GM10266 (cell line): ENCODE data around the gene C10orf120.

Experiments used
- DNase-seq: peaks from one replicate; pipeline ENCODE4 v3.0.0; 2012; ENCODE audit errors: extremely low spot score
- TF ChIP-seq, protein P1 (sequence below): IDR thresholded peaks from 2 replicates; pipeline ENCODE4 v1.5.1; 2012; ENCODE audit warnings: mild to moderate bottlenecking, low read depth; ENCODE audit not compliant: control insufficient read depth, insufficient read depth; ENCODE audit errors: missing control alignments

Gene C10orf120

DNA sequence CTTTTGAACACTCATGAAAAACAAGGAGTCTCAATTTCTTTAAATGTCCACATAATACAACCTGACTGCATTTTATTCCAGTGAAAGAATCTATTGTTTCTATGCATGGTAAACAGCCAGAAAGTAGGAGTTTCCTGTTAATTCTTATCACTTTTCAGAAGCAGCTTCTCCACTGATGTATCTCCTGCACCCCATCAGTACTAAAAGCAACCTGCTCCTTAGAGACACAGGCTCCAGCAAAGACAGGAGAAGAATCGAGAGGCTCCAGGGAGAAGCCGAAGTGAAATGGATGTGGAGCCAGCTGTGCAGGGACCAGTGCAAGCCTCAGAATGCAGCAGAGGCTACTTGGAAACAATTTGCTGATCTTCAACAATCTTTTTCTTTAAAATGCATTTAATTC is 16.4 kb upstream of the C10orf120 start:
- DNase-seq = no peak
- TF ChIP-seq, protein P1, sequence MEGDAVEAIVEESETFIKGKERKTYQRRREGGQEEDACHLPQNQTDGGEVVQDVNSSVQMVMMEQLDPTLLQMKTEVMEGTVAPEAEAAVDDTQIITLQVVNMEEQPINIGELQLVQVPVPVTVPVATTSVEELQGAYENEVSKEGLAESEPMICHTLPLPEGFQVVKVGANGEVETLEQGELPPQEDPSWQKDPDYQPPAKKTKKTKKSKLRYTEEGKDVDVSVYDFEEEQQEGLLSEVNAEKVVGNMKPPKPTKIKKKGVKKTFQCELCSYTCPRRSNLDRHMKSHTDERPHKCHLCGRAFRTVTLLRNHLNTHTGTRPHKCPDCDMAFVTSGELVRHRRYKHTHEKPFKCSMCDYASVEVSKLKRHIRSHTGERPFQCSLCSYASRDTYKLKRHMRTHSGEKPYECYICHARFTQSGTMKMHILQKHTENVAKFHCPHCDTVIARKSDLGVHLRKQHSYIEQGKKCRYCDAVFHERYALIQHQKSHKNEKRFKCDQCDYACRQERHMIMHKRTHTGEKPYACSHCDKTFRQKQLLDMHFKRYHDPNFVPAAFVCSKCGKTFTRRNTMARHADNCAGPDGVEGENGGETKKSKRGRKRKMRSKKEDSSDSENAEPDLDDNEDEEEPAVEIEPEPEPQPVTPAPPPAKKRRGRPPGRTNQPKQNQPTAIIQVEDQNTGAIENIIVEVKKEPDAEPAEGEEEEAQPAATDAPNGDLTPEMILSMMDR = no peak

DNA sequence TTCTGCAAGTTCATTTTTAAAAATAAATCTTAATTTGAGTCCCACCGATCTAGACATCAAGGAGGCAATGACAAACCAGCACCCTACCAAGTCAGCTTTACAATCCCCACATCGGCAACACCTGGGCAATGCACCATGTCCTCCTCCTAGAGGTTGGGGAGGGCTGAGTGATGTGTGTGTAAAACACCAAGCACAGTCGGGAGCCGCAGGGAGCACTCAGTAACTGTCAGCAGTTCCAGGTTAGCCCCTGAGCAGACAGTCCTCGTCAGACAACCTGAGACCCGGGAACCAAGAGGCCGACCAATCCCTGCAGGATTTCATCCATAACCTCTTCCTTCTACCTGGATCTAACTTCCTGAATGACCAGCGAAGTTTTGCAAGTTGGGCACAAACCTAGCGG is 15.9 kb upstream of the C10orf120 start:
- no peak for DNase-seq
- TF ChIP-seq, protein P1 = no peak

DNA sequence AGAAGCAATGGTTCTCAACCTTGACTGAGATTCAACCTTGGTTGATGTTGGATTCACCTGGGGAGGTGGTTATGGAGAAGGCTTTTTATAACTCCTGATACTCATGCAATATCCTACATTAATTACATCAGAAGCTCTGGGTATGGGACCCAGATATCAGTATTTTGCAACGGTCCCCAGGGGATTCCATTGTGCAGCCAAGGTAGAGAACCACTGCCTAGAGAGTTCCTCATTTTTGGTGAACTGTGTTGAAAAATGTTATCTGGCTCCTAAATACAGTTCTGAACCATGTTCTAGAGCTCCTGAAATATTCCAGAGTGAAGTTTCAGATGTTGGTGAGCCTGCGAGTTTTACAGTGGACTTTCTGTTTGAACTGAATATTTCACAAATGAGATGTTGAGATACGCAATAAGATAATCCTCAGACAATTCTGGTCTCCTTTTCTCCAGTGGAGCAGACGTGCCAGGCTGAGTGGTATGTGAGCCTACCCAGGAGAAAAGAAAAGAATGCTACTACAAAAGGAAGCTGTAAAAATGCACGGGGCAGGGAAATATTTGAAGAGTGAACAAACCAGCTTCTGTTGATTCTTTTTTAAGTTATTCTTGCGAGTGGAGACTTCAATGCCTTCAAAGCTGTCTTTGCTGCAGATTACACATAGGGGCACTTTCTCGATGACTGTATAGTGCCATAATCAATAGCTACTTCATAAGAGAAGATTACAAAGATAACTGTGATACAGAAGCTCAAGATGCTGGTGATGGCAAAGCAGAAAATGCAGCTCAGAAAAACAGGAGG is 13.6 kb upstream of the C10orf120 start:
- TF ChIP-seq, protein P1 = no peak
- no peak for DNase-seq

DNA sequence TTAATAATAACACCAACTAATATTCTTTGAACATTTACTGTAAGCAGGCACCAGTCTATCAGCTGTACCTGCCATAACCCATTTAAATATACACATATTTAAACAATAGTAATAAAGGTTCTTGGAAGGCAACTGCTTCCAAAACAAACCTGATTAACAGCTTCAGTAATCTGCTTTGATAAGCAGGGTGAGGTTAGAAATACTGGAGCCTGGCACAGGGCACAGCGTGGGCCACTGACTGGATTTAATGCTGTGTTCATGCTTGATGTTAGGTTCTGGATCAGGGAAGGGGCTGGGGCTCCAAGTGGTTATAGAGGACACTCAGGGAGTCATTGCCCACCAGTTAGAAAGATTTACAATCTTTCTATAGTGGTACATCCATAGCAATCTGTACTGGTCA is 10.9 kb upstream of the C10orf120 start:
- TF ChIP-seq, protein P1 = no peak
- DNase-seq = no peak

DNA sequence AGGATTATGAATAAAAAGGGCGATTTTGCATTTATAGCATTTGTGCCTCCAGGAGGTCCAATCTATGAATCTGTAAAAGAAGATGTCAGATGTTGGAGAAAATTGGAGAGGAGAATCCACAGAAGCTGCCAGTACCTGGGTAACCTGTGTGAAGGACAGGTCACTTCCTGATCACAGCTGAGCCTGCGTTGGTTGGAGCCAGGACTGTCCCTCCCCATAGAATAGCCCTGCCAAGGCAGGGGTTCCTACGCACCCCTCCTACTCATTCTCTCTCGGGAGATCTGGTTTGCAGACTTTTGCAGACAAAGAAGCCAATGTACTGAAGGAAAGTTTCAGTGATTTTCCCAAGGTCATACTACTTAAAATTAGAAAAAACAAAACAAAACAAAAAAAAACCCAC is 10.3 kb upstream of the C10orf120 start:
- TF ChIP-seq, protein P1 = no peak
- DNase-seq = no peak

DNA sequence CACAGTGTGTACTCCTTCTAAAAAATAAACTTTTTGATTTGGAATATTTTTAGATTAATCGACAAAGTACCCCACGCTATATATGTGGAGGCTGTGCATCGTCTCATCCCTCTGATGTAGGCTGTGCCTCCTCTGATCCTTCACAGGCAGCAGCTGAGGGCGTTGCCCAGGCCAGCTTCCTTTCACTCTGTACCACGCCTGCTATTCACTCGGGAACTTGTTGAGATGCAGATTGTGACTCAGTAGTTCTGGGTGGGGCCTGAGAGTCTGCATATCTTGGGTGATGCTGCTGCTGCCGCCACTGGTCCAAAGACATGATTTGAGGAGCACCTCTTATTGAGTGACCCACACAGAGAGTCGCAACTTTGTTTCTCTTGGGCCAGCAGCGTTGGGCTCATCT is 7.9 kb upstream of the C10orf120 start:
- TF ChIP-seq, protein P1 = no peak
- DNase-seq = no peak

DNA sequence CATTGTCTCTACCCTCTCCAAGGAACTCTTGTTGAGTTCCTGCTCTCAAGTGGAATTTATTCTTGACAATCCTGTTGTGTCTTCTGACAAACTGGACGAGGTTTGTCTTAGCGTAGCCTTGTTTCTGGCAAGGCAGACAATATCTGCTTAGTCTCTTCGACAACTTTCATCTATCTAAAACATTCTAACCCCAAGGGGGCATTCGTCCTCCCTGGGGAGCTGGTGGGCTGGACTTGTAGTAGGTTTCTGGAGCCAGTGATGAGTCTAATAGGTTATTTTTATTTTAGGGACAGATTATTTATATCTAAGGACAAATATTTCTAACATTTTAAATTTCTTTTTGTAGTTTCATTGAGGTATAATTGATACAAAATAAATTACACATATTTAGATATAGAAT is 7.3 kb upstream of the C10orf120 start:
- TF ChIP-seq, protein P1 = no peak
- no peak for DNase-seq
